A549 (cell line): Measurements from ENCODE around the gene SESN3.

Experiments used
- CTCF ChIP-seq: fragments of >200 bp; sonication (Bioruptor Twin); formaldehyde crosslinking; IDR thresholded peaks from 3 replicates; pipeline ENCODE4 v1.5.1; 2016
- FOSL2 ChIP-seq, 2 experiments: fragments of 450-650 bp in 1 of 2; fragments of >200 bp in 1 of 2; sonication (Bioruptor Twin) in 1 of 2; formaldehyde crosslinking; IDR thresholded peaks; 2 replicates each; pipeline versions ENCODE4 v1.5.0 to v1.6.1; 2016 to 2020; ENCODE audit warnings: mild to moderate bottlenecking in 1 of 2, moderate library complexity in 1 of 2
- JUN ChIP-seq, 2 experiments: fragments of >200 bp; sonication (Bioruptor Twin); formaldehyde crosslinking; IDR thresholded peaks; 2 replicates in 1 of 2; 3 replicates in 1 of 2; pipeline ENCODE4 v1.6.1; 2016 to 2017
- NPAS2 ChIP-seq: fragments of 250-450 bp; sonication (Bioruptor Pico); IDR thresholded peaks from 2 replicates; pipeline ENCODE4 v1.8.0; 2022; ENCODE audit warnings: mild to moderate bottlenecking, moderate library complexity, borderline replicate concordance
- PHF8 ChIP-seq: fragments of 200-600 bp; sonication (generic); IDR thresholded peaks from 2 replicates; pipeline ENCODE4 v1.6.1; 2016; ENCODE audit warnings: low read depth, mild to moderate bottlenecking, antibody characterized with exemption, moderate library complexity, borderline replicate concordance
- POLR2A ChIP-seq: IDR thresholded peaks from 2 replicates; pipeline ENCODE4 v1.6.1; 2012; ENCODE audit warnings: mild to moderate bottlenecking, low read length

DNA sequence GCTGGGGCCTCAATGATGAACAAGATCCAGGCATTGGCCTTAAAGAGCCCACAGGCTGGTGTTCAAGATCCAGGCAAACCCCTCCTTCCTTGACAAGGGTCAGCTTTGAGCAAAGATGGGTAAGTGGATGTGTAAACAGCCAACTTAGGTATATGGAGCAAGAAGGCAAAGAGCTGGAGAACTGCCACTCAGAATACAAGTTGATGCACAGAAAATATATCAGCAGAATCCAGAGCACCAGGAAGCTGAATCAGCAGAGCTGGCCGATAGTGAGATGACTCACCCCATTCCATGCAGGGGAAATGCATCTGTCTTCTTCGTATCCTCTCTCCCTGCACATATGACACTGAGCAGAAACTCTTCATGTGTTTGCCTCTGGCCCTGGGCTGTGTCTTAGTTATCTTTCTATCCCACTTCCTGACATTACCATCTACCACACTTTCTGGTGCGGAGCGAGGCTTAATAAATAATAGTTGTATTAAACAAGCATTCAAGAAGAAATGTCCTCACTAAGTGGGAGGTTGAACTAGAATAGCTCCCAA, 83.6 kb downstream of the SESN3 start:
- TF ChIP-seq FOSL2 (IDR thresholded peaks at IDR 0.05) (0 out of 2 replicates have a peak, but pooled peaks have one; percentile 30), FOSL2 (CRISPR knock-in tag; IDR thresholded peaks at IDR 0.05) (peak; percentile 71), POLR2A (no peak), CTCF (no peak), JUN (IDR thresholded peaks at IDR 0.05) (no peak), NPAS2 (CRISPR knock-in tag) (no peak), PHF8 (no peak)
